OCI-M2 (cell line): ENCODE results near the gene OLFML1.

Source experiments
- DNase-seq: peaks from one replicate; lab custom pipeline; 2025; ENCODE audit not compliant: unreplicated experiment; lab: John Stamatoyannopoulos, UW

OLFML1 gene

DNA sequence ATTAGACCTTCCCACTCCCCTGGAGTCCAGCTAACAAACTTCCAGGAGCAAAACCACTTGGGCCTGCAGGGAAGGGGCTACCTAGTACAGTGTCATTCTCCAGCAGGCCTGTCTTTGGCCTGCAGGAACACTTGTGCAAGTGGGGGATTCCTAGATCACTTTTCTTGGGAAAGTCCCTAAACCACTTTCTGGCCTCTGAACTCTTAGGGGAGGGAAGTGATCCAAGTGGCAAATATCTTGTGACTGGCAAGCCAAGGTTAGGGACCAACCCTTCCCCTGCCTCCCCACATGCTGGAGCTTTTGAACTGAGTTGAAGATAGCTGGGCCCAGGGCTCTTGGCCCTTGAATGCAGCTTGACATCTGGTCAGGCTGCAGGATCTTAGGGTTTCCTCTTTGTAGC, 45.7 kb downstream of the OLFML1 start:
- no peak for DNase-seq

GRCh38 chr11:7532405-7533145, 47.3 kb downstream of the OLFML1 start:
- DNase-seq: no peak

- DNase-seq: no peak
Measured at GRCh38 chr11:7533199-7534041, 48.1 kb downstream of the OLFML1 start.

DNA sequence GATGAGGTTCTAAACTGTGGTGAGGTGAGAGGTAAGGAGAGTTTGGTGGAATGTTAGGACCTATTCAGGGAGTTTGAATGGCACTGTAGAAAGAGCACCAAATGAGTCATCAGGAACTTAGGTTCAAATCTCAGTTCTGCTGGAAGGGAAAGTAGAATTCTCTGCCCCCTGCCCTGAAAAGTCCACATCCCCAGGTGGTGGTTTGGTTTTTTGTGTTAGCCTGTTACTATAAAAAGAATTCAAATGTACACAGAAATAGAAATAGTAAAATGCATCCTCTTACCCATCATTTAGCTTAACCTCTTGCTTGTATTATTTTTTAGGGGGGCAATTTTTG, 48.7 kb downstream of the OLFML1 start:
- no peak for DNase-seq

GRCh38 chr11:7536100-7536499, 50.8 kb downstream of the OLFML1 start:
- no peak for DNase-seq

DNA sequence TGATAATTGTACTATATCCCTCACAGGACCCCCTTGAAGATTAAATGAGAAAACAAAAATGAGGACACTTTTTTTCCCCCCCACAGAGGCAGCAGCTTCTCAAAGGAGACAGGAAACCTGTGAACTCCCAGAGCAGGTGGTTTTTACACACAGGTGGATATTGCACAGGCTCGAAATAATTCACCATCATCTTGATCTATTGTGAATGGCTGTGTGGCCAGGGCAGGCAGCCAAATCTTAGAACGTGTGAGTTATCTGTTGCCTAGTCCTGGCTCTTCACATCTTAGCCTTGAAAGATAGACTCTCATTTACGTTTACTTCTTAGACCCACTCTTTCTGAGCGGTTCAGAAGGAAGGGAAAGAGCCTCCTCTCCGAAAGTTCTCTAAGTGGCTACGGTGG, 52.0 kb downstream of the OLFML1 start:
- no peak for DNase-seq

- no peak for DNase-seq
Measured at GRCh38 chr11:7538031-7538430, 52.7 kb downstream of the OLFML1 start.

GRCh38 chr11:7538466-7539454, 53.5 kb downstream of the OLFML1 start:
- DNase-seq: no peak

GRCh38 chr11:7540830-7541555, 55.7 kb downstream of the OLFML1 start:
- DNase-seq: no peak

GRCh38 chr11:7543302-7543701, 58.0 kb downstream of the OLFML1 start:
- no peak for DNase-seq

DNA sequence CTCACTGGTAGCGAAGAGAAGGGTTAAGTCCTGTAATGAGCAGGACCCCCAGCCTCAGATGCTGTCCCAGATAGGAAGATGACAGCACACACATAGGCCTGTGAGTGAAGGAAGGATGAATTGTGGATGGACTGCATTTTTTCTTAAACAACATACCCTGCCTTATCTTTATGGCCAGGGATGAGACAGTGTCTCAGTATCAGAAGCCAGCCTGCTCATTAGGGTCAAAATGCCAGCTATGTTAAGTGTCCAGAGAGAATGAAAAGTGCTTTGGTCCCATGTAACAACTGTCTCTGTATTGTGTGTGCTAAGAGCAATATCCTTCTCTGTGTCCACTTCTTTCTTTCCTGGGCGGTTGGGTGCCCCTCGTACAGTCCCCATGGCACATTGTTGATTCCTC, 58.7 kb downstream of the OLFML1 start:
- DNase-seq: no peak

DNA sequence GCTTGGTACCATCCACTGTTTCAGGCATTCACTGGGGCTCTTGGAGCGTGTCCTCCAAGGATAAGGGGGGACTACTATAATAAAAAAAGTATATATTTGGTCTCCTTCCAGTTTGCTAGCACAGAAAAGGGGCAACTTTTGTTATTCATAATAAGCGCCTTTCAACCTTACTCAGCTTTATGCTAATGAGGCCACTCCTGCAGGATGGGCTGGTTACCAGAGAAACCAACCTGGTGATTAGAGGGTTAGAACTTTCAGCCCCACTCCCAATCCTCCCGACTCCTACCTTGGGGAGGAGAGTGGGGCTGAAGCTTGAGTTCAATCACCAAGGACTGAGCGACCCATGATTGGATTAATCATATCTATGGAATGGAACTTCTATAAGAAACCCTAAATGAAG, 60.3 kb downstream of the OLFML1 start:
- no peak for DNase-seq

- no peak for DNase-seq
Measured at GRCh38 chr11:7546324-7546791, 61.1 kb downstream of the OLFML1 start.

GRCh38 chr11:7547687-7548086, 62.4 kb downstream of the OLFML1 start:
- no peak for DNase-seq

- no peak for DNase-seq
Measured at GRCh38 chr11:7548659-7549274, 63.5 kb downstream of the OLFML1 start.

DNA sequence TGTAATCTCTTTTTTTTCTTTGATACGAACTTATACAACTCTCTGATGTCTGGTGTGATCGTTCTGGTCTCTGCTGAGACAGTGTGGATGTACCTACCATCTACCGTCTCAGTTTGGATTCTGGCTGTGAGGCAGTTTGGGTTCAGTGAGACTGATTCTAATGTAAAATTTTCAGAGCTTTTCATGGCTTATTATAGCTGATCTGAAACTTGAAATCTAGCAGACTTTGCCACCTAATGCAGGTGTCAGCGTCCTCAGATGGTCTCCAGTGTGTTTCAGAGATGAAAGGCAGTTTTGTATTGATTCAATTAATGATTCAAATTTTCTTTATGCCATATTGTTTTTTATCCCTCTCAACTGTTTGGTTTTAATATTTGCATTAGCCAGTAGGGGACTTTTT, 64.4 kb downstream of the OLFML1 start:
- DNase-seq: no peak

DNA sequence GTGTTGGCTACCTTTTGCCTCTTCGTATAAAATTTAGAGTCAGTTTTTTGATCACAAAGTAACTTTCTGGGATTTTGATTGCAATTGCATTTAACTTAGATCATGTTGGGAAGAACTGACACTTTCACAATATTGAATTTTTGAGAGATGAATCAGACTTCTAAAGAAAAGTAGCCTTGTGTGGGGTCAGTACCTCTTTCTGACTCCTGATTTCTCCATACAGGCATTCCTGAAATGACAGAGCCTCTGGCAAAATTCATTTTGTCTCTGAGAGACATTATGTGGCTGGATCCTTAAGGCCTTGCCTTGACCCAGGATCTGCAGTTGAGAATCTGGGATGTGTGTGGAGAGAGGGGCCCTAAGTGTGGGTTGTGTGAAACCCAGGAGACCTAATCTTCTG, 66.3 kb downstream of the OLFML1 start:
- DNase-seq: no peak

GRCh38 chr11:7552666-7553065, 67.4 kb downstream of the OLFML1 start:
- no peak for DNase-seq

DNA sequence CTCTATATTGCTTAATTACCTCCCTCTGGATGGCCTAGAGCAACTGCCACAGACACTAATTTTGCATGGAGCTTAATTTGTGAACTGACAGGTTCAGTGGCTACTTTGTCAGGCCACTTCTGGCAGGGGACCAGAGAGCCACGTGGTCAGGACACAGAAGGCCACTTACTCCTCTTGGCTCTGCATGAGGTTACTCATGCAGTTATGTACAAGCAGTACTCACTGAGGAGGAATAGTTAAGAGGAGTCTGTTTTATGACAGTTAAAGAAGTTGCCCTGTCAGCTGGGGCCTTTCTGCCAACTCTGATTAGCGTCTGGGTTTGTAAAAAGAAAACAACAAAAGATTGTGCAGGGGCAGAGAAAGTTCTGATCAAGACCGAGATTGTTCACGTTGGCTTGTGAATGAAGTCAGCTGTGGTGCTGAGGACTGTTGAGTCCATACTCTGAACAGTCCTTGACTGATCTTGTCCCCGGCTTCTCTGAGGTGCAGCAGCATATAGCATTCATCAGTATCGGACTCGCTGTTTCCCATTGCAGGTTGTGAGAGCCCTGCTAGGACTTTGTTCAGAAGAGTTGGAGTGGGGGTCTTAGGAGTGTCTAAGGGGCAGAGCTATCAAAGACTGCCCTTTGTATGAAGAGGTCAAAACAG, 69.9 kb downstream of the OLFML1 start:
- DNase-seq: no peak

- no peak for DNase-seq
Measured at GRCh38 chr11:7558046-7558445, 72.7 kb downstream of the OLFML1 start.
